WTC11 (cell line): ENCODE results near the gene B3GLCT. TPM values are rescaled to one million over a fixed set of nuclear protein-coding genes. Genes with fewer than 3 reads are reported as not detected.
A peak's percentile ranks its signal among the peaks of the same experiment; 100 is the strongest.

Source experiments
- ATAC-seq: fragments of 200-7000 bp; cut with Tn5 transposase; 2 replicates; pipeline ENCODE4 v1.10.0; 2021; ENCODE audit warnings: mild to moderate bottlenecking, moderate library complexity
- CTCF ChIA-PET: fragments of 300-600 bp; sonication (Branson Sonifier 250); formaldehyde crosslinking; loops from one replicate; lab custom pipeline; 2021; ENCODE audit warnings: antibody characterized with exemption; lab: Charles Lee
- POLR2A ChIA-PET: fragments of 350-600 bp; sonication (Branson Sonifier 250); formaldehyde crosslinking; loops from one replicate; lab custom pipeline; 2021; ENCODE audit warnings: antibody characterized with exemption; lab: Charles Lee
- DNase-seq: peaks from one replicate; pipeline ENCODE4 v3.0.0; 2021; ENCODE audit warnings: low spot score
- H3K27ac Mint-ChIP-seq: 2 replicates; pipeline ENCODE4 v1.8.0; 2021; ENCODE audit warnings: mixed read lengths
- H3K27me3 Mint-ChIP-seq: 2 replicates; pipeline ENCODE4 v1.8.0; 2021; ENCODE audit warnings: low read depth, mild to moderate bottlenecking, moderate library complexity, mixed read lengths
- H3K36me3 Mint-ChIP-seq: 2 replicates; pipeline ENCODE4 v1.8.0; 2021; ENCODE audit warnings: mixed read lengths
- H3K4me1 Mint-ChIP-seq: 2 replicates; pipeline ENCODE4 v1.8.0; 2022; ENCODE audit warnings: mixed read lengths
- H3K4me3 Mint-ChIP-seq: 2 replicates; pipeline ENCODE4 v1.8.0; 2021; ENCODE audit warnings: mild to moderate bottlenecking, moderate library complexity, mixed read lengths
- H3K9me3 Mint-ChIP-seq: 2 replicates; pipeline ENCODE4 v1.8.0; 2021; ENCODE audit warnings: mixed read lengths
- CREB1 ChIP-seq: sonication (generic); formaldehyde crosslinking; IDR thresholded peaks from 2 replicates; pipeline ENCODE4 v1.8.0; 2023; ENCODE audit warnings: mild to moderate bottlenecking, missing genetic modification reagents
- FOXJ3 ChIP-seq: sonication (generic); formaldehyde crosslinking; IDR thresholded peaks from 2 replicates; pipeline ENCODE4 v1.9.0; 2021; ENCODE audit warnings: missing genetic modification reagents, mild to moderate bottlenecking, borderline replicate concordance
- FOXK1 ChIP-seq: sonication (generic); formaldehyde crosslinking; IDR thresholded peaks from 2 replicates; pipeline ENCODE4 v1.8.0; 2022; ENCODE audit warnings: mild to moderate bottlenecking, moderate library complexity, missing genetic modification reagents
- KAT7 ChIP-seq: sonication (generic); formaldehyde crosslinking; IDR thresholded peaks from 2 replicates; pipeline ENCODE4 v1.8.1; 2023; ENCODE audit warnings: missing genetic modification reagents, mild to moderate bottlenecking, borderline replicate concordance
- MXD4 ChIP-seq: fragments of 250-450 bp; sonication (Bioruptor Pico); IDR thresholded peaks from 2 replicates; pipeline ENCODE4 v1.8.0; 2021; ENCODE audit warnings: mild to moderate bottlenecking, moderate library complexity, borderline replicate concordance
- NFE2L1 ChIP-seq: sonication (generic); formaldehyde crosslinking; IDR thresholded peaks from 2 replicates; pipeline ENCODE4 v1.8.1; 2023; ENCODE audit warnings: missing genetic modification reagents
- NR1H2 ChIP-seq: sonication (generic); formaldehyde crosslinking; IDR thresholded peaks from 2 replicates; pipeline ENCODE4 v1.9.0; 2021; ENCODE audit warnings: mild to moderate bottlenecking, moderate library complexity, missing genetic modification reagents
- NR2C2 ChIP-seq: sonication (generic); formaldehyde crosslinking; IDR thresholded peaks from 2 replicates; pipeline ENCODE4 v1.8.0; 2022; ENCODE audit warnings: mild to moderate bottlenecking, missing genetic modification reagents
- PRRX2 ChIP-seq: fragments of 250-450 bp; sonication (Bioruptor Pico); IDR thresholded peaks from 2 replicates; pipeline ENCODE4 v1.8.0; 2021; ENCODE audit warnings: mild to moderate bottlenecking
- RELA ChIP-seq: sonication (generic); formaldehyde crosslinking; IDR thresholded peaks from 2 replicates; pipeline ENCODE4 v1.8.1; 2022; ENCODE audit warnings: missing genetic modification reagents, mild to moderate bottlenecking, borderline replicate concordance
- SP1 ChIP-seq: sonication (generic); formaldehyde crosslinking; conservative IDR thresholded peaks from 2 replicates; pipeline ENCODE4 v1.8.1; 2022; ENCODE audit warnings: missing genetic modification reagents
- ZNF121 ChIP-seq: sonication (generic); formaldehyde crosslinking; IDR thresholded peaks from 2 replicates; pipeline ENCODE4 v1.8.0; 2023; ENCODE audit warnings: missing genetic modification reagents
- ZNF219 ChIP-seq: sonication (generic); formaldehyde crosslinking; IDR thresholded peaks from 2 replicates; pipeline ENCODE4 v1.8.0; 2023; ENCODE audit warnings: missing genetic modification reagents, mild to moderate bottlenecking, borderline replicate concordance
- ZNF671 ChIP-seq: fragments of 250-450 bp; sonication (Bioruptor Pico); IDR thresholded peaks from 2 replicates; pipeline ENCODE4 v1.8.0; 2021; ENCODE audit warnings: mild to moderate bottlenecking
- total RNA-seq: library from RNA; stranded (reverse); gene quantifications from 3 replicates; pipeline ENCODE4 v1.2.3, GENCODE V29; 2021
- TF ChIP-seq, protein P1 (sequence below): sonication (generic); formaldehyde crosslinking; IDR thresholded peaks from 2 replicates; pipeline ENCODE4 v1.8.0; 2022; ENCODE audit warnings: mild to moderate bottlenecking, missing genetic modification reagents
- TF ChIP-seq, protein P2 (sequence below): fragments of 250-450 bp; sonication (Bioruptor Pico); IDR thresholded peaks from 2 replicates; pipeline ENCODE4 v1.9.0; 2021; ENCODE audit warnings: mild to moderate bottlenecking
- TF ChIP-seq, protein P3 (sequence below): sonication (generic); formaldehyde crosslinking; IDR thresholded peaks from 2 replicates; pipeline ENCODE4 v1.8.0; 2022; ENCODE audit warnings: mild to moderate bottlenecking, missing genetic modification reagents
- TF ChIP-seq, protein P4 (sequence below): sonication (generic); formaldehyde crosslinking; IDR thresholded peaks from 2 replicates; pipeline ENCODE4 v1.8.1; 2022; ENCODE audit warnings: mild to moderate bottlenecking, moderate library complexity, missing genetic modification reagents
- TF ChIP-seq, protein P5 (sequence below): sonication (generic); formaldehyde crosslinking; IDR thresholded peaks from 2 replicates; pipeline ENCODE4 v1.8.0; 2022; ENCODE audit warnings: mild to moderate bottlenecking, missing genetic modification reagents
- TF ChIP-seq, protein P6 (sequence below): fragments of 250-450 bp; sonication (Bioruptor Pico); IDR thresholded peaks from 2 replicates; pipeline ENCODE4 v2.1.2; 2022; ENCODE audit warnings: mild to moderate bottlenecking, moderate library complexity
- TF ChIP-seq, protein P7 (sequence below): sonication (generic); formaldehyde crosslinking; IDR thresholded peaks from 2 replicates; pipeline ENCODE4 v1.8.0; 2023; ENCODE audit warnings: mild to moderate bottlenecking, missing genetic modification reagents

The B3GLCT gene
- total RNA-seq, 1 experiment from 2014 or later = 2.4 TPM

DNA sequence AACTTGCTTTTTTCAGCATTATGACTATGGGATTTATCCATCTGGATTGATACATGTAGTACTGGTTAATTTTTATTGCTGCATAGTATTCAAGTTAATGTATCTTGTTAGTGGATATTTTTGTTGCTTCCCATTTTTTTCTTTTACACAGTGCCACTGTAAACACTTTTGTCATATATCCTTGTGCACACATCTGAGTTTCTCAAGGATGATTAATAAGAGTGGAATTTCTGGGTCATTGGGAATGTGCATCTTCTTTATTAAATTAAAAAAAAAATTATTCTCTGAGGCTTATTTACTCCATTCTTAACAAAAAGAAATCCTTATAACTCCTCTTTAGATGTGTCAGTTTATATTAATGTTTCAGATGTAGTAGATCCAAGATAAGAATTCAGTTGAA lies 27.3 kb downstream of the B3GLCT start:
- ChIA-PET CTCF (interaction anchor here (0.8 to 1.4 kb wide), 3 partner anchors 18 to 197 kb away, joined by 3 to 4 read pairs (median 4); partner anchors contain the start of gene B3GLCT), POLR2A (no interaction called here)
- Mint-ChIP-seq H3K27me3 (no peaks in the 10 kb centered on the region), H3K4me1 (peaks cover 18% of the 10 kb centered on the region), H3K9me3 (no peaks in the 10 kb centered on the region), H3K4me3 (no peak overlapping the region), H3K27ac (no peak overlapping the region), H3K36me3 (no peaks in the 10 kb centered on the region)
- DNase-seq = no peak
- TF ChIP-seq CREB1 (CRISPR knock-in tag) = no peak
- no peak for TF ChIP-seq FOXJ3 (CRISPR knock-in tag)
- no peak for TF ChIP-seq FOXK1 (CRISPR knock-in tag)
- TF ChIP-seq SP1 (CRISPR knock-in tag) = no peak
- TF ChIP-seq NFE2L1 (CRISPR knock-in tag) = no peak
- no peak for TF ChIP-seq KAT7 (CRISPR knock-in tag)
- TF ChIP-seq, protein P1, sequence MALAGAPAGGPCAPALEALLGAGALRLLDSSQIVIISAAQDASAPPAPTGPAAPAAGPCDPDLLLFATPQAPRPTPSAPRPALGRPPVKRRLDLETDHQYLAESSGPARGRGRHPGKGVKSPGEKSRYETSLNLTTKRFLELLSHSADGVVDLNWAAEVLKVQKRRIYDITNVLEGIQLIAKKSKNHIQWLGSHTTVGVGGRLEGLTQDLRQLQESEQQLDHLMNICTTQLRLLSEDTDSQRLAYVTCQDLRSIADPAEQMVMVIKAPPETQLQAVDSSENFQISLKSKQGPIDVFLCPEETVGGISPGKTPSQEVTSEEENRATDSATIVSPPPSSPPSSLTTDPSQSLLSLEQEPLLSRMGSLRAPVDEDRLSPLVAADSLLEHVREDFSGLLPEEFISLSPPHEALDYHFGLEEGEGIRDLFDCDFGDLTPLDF (CRISPR knock-in tag) = no peak
- TF ChIP-seq, protein P2, sequence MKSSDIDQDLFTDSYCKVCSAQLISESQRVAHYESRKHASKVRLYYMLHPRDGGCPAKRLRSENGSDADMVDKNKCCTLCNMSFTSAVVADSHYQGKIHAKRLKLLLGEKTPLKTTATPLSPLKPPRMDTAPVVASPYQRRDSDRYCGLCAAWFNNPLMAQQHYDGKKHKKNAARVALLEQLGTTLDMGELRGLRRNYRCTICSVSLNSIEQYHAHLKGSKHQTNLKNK (CRISPR knock-in tag) = no peak
- TF ChIP-seq, protein P3, sequence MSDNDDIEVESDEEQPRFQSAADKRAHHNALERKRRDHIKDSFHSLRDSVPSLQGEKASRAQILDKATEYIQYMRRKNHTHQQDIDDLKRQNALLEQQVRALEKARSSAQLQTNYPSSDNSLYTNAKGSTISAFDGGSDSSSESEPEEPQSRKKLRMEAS (CRISPR knock-in tag) = no peak
- no peak for TF ChIP-seq MXD4 (CRISPR knock-in tag)
- no peak for TF ChIP-seq NR2C2 (CRISPR knock-in tag)
- TF ChIP-seq, protein P4, sequence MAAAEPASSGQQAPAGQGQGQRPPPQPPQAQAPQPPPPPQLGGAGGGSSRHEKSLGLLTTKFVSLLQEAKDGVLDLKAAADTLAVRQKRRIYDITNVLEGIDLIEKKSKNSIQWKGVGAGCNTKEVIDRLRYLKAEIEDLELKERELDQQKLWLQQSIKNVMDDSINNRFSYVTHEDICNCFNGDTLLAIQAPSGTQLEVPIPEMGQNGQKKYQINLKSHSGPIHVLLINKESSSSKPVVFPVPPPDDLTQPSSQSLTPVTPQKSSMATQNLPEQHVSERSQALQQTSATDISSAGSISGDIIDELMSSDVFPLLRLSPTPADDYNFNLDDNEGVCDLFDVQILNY (CRISPR knock-in tag) = no peak
- TF ChIP-seq RELA = no peak
- no peak for TF ChIP-seq ZNF219
- TF ChIP-seq, protein P5, sequence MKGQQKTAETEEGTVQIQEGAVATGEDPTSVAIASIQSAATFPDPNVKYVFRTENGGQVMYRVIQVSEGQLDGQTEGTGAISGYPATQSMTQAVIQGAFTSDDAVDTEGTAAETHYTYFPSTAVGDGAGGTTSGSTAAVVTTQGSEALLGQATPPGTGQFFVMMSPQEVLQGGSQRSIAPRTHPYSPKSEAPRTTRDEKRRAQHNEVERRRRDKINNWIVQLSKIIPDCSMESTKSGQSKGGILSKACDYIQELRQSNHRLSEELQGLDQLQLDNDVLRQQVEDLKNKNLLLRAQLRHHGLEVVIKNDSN (CRISPR knock-in tag) = no peak
- TF ChIP-seq ZNF121 (CRISPR knock-in tag) = no peak
- no peak for ATAC-seq

DNA sequence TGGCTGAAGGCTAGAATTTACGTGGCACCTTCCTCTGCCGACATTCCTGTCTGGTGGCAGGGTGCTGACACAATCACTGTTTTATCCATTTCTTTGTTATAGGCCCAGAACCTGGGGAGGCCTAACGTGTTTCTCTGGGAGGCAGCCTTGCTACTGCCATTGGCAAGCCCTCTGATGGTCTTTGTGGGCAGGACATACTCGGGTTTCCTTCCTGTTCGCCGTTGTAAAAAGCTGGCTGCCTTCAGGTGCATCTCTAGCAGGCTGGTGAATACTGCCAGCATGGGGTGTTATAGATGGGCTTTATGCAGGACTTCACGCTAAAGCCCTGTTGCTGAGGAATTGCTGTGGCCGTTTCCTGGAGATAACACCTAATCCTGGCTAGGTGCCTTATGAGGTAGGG lies 28.1 kb downstream of the B3GLCT start:
- ATAC-seq (peak; percentile 35; the same call in 1 of the 2 replicates), DNase-seq (no peak)
- Mint-ChIP-seq H3K4me1 (peaks cover 18% of the 10 kb centered on the region), H3K27ac (peak overlapping the region; percentile 55; the same call in 1 of the 2 replicates), H3K36me3 (no peaks in the 10 kb centered on the region), H3K4me3 (no peak overlapping the region), H3K9me3 (no peaks in the 10 kb centered on the region), H3K27me3 (no peaks in the 10 kb centered on the region)
- ChIA-PET POLR2A (no interaction called here), CTCF (interaction anchor here (1.4 kb wide), 1 partner anchor 196 kb away, joined by 4 read pairs; no protein-coding TSS in a partner anchor)
- TF ChIP-seq, protein P6, sequence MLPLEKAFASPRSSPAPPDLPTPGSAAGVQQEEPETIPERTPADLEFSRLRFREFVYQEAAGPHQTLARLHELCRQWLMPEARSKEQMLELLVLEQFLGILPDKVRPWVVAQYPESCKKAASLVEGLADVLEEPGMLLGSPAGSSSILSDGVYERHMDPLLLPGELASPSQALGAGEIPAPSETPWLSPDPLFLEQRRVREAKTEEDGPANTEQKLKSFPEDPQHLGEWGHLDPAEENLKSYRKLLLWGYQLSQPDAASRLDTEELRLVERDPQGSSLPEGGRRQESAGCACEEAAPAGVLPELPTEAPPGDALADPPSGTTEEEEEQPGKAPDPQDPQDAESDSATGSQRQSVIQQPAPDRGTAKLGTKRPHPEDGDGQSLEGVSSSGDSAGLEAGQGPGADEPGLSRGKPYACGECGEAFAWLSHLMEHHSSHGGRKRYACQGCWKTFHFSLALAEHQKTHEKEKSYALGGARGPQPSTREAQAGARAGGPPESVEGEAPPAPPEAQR (CRISPR knock-in tag) = no peak
- TF ChIP-seq, protein P2 (CRISPR knock-in tag) = no peak
- TF ChIP-seq, protein P7, sequence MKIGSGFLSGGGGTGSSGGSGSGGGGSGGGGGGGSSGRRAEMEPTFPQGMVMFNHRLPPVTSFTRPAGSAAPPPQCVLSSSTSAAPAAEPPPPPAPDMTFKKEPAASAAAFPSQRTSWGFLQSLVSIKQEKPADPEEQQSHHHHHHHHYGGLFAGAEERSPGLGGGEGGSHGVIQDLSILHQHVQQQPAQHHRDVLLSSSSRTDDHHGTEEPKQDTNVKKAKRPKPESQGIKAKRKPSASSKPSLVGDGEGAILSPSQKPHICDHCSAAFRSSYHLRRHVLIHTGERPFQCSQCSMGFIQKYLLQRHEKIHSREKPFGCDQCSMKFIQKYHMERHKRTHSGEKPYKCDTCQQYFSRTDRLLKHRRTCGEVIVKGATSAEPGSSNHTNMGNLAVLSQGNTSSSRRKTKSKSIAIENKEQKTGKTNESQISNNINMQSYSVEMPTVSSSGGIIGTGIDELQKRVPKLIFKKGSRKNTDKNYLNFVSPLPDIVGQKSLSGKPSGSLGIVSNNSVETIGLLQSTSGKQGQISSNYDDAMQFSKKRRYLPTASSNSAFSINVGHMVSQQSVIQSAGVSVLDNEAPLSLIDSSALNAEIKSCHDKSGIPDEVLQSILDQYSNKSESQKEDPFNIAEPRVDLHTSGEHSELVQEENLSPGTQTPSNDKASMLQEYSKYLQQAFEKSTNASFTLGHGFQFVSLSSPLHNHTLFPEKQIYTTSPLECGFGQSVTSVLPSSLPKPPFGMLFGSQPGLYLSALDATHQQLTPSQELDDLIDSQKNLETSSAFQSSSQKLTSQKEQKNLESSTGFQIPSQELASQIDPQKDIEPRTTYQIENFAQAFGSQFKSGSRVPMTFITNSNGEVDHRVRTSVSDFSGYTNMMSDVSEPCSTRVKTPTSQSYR (CRISPR knock-in tag) = no peak
- no peak for TF ChIP-seq NR1H2 (CRISPR knock-in tag)
- TF ChIP-seq PRRX2 (CRISPR knock-in tag) = no peak
- TF ChIP-seq RELA = no peak
- no peak for TF ChIP-seq ZNF671
